Measurements from ENCODE around the gene POLH. TPM values are rescaled to one million over a fixed set of nuclear protein-coding genes. Genes with fewer than 3 reads are reported as not detected.

Gene POLH
- total and polyA plus RNA-seq, 9 of the 15 experiments (the other 6 are each of a cell fraction or from before 2014, with no cell fraction given) = 5.8 to 31.6 (median 20.6) TPM

GRCh38 chr6:43639984-43640800 lies 64.2 kb downstream of the POLH start (continued):
- 0 out of 2 replicates have a peak, but pooled peaks have one; percentile 29 for TF ChIP-seq NR4A1 (CRISPR knock-in tag; IDR thresholded peaks at IDR 0.05)
- TF ChIP-seq NR4A1 (tag; IDR thresholded peaks at IDR 0.05) = 0 out of 2 replicates have a peak, but pooled peaks have one; percentile 35
- no peak for TF ChIP-seq ZNF263 (CRISPR knock-in tag; IDR thresholded peaks at IDR 0.05; ENCODE audit: borderline replicate concordance)
- TF ChIP-seq LARP7 (IDR thresholded peaks at IDR 0.05) = no peak
- TF ChIP-seq YY1 (IDR thresholded peaks at IDR 0.05; ENCODE audit: borderline replicate concordance in 1 of 3, control insufficient read depth in 1 of 3, extremely low read depth in 1 of 3, insufficient read depth in 3 of 3, insufficient read length in 1 of 3, insufficient replicate concordance in 2 of 3, low read depth in 1 of 3, low read length in 2 of 3) = peak in 2 of 3 experiments; percentile 7 to 67
- TF ChIP-seq, protein P1, sequence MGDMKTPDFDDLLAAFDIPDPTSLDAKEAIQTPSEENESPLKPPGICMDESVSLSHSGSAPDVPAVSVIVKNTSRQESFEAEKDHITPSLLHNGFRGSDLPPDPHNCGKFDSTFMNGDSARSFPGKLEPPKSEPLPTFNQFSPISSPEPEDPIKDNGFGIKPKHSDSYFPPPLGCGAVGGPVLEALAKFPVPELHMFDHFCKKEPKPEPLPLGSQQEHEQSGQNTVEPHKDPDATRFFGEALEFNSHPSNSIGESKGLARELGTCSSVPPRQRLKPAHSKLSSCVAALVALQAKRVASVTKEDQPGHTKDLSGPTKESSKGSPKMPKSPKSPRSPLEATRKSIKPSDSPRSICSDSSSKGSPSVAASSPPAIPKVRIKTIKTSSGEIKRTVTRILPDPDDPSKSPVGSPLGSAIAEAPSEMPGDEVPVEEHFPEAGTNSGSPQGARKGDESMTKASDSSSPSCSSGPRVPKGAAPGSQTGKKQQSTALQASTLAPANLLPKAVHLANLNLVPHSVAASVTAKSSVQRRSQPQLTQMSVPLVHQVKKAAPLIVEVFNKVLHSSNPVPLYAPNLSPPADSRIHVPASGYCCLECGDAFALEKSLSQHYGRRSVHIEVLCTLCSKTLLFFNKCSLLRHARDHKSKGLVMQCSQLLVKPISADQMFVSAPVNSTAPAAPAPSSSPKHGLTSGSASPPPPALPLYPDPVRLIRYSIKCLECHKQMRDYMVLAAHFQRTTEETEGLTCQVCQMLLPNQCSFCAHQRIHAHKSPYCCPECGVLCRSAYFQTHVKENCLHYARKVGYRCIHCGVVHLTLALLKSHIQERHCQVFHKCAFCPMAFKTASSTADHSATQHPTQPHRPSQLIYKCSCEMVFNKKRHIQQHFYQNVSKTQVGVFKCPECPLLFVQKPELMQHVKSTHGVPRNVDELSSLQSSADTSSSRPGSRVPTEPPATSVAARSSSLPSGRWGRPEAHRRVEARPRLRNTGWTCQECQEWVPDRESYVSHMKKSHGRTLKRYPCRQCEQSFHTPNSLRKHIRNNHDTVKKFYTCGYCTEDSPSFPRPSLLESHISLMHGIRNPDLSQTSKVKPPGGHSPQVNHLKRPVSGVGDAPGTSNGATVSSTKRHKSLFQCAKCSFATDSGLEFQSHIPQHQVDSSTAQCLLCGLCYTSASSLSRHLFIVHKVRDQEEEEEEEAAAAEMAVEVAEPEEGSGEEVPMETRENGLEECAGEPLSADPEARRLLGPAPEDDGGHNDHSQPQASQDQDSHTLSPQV (IDR thresholded peaks at IDR 0.05) = peak; percentile 93
- peak; percentile 59; the same call in 1 of the 2 replicates for TF ChIP-seq EHMT2 (IDR thresholded peaks at IDR 0.05)
- peak; percentile 40 for TF ChIP-seq CREB1 (IDR thresholded peaks at IDR 0.05)
- TF ChIP-seq CREB1 (CRISPR knock-in tag; IDR thresholded peaks at IDR 0.05) = no peak
- no peak for TF ChIP-seq STAT6 (CRISPR knock-in tag; IDR thresholded peaks at IDR 0.05)
- TF ChIP-seq BCOR (IDR thresholded peaks at IDR 0.05) = no peak
- peak; percentile 67; the same call in 1 of the 2 replicates for TF ChIP-seq LCOR (CRISPR knock-in tag; IDR thresholded peaks at IDR 0.05)
- peak; percentile 93 for TF ChIP-seq GATA2 (CRISPR knock-in tag; IDR thresholded peaks at IDR 0.05)
- no peak for TF ChIP-seq KDM4B (IDR thresholded peaks at IDR 0.05; ENCODE audit: borderline replicate concordance in 2 of 2, low read depth in 1 of 2)
- TF ChIP-seq NFE2L1 (tag; IDR thresholded peaks at IDR 0.05; ENCODE audit: borderline replicate concordance, low read depth) = no peak
- peak; percentile 90 for TF ChIP-seq TCF3 (CRISPR knock-in tag; IDR thresholded peaks at IDR 0.05)
- TF ChIP-seq, protein P2, sequence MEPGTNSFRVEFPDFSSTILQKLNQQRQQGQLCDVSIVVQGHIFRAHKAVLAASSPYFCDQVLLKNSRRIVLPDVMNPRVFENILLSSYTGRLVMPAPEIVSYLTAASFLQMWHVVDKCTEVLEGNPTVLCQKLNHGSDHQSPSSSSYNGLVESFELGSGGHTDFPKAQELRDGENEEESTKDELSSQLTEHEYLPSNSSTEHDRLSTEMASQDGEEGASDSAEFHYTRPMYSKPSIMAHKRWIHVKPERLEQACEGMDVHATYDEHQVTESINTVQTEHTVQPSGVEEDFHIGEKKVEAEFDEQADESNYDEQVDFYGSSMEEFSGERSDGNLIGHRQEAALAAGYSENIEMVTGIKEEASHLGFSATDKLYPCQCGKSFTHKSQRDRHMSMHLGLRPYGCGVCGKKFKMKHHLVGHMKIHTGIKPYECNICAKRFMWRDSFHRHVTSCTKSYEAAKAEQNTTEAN (CRISPR knock-in tag; IDR thresholded peaks at IDR 0.05) = no peak
- 0 out of 2 replicates have a peak, but pooled peaks have one; percentile 25 for TF ChIP-seq HDAC2 (IDR thresholded peaks at IDR 0.05)
- no peak for TF ChIP-seq COPS2 (conservative IDR thresholded peaks at IDR 0.05)
- 0 out of 2 replicates have a peak, but pooled peaks have one; percentile 65 for TF ChIP-seq ZFPM2 (CRISPR knock-in tag; IDR thresholded peaks at IDR 0.05)
